Subcutaneous adipose tissue (tissue), 4 donors: ENCODE data around the gene IFNL2. TPM values are rescaled to one million over a fixed set of nuclear protein-coding genes. Genes with fewer than 3 reads are reported as not detected.

Experiments
- total RNA-seq, 4 donors: library from RNA; depleted of rRNA; stranded (reverse); fragments of >200 nt; gene quantifications; one replicate each; pipeline ENCODE4 v1.1.0, GENCODE V29; 2016
- TF ChIP-seq, protein P1 (sequence below): fragments of 450-650 bp; IDR thresholded peaks from one replicate; pipeline ENCODE4 v1.5.1; 2016; ENCODE audit warnings: low read depth, mild to moderate bottlenecking, control low read depth, antibody characterized with exemption, moderate library complexity

Gene IFNL2
- total RNA-seq, 4 donors from 2014 or later: not detected

DNA sequence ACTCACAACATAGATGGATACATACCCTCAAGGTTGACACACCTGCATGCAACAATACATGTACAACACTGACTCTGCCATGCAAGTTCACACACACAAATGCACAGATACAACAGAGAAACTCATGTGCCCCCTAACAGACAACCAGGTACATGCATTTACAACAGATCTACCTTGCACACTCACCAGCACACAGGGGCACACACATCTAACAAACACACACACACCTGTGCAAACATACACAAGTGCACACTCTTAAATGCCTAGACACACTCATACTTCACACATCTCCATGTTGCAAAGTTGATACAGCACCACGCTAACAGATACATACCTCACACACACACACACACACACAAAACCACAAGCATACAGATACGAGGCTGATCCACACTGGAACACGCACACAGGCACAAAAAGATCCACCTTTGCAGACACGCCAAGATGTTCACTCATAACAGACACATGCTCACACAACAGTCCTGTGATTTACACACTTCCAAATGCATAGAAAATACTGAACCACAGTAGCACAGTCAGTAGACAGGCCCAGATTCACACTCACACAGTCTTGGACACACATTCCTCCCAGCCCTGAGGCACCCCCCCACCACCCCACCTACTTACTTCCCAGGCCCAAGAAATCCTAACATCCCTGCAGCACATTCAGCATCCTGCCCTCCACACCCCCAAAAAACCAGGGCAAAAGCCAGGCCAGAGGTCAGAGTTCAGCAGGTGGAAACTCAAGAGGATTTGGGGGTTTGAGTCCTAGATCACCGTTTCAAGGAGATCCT is 51.1 kb downstream of the IFNL2 start:
- TF ChIP-seq, protein P1, sequence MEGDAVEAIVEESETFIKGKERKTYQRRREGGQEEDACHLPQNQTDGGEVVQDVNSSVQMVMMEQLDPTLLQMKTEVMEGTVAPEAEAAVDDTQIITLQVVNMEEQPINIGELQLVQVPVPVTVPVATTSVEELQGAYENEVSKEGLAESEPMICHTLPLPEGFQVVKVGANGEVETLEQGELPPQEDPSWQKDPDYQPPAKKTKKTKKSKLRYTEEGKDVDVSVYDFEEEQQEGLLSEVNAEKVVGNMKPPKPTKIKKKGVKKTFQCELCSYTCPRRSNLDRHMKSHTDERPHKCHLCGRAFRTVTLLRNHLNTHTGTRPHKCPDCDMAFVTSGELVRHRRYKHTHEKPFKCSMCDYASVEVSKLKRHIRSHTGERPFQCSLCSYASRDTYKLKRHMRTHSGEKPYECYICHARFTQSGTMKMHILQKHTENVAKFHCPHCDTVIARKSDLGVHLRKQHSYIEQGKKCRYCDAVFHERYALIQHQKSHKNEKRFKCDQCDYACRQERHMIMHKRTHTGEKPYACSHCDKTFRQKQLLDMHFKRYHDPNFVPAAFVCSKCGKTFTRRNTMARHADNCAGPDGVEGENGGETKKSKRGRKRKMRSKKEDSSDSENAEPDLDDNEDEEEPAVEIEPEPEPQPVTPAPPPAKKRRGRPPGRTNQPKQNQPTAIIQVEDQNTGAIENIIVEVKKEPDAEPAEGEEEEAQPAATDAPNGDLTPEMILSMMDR: no peak

Other genes starting within 250 kb of the IFNL2 start
- gene FBXO27, start 235.8 kb upstream of the IFNL2 start, total RNA-seq: 10 to 100 TPM in 2 of 4 donors, 1 to 10 TPM in 2; 5.4 to 20.5 (median 8.7) TPM
- gene ACP7, start 184.0 kb upstream of the IFNL2 start, total RNA-seq: not detected
- 1 to 10 TPM; 4.0 to 4.8 (median 4.6) TPM for gene PAK4, start 142.6 kb upstream of the IFNL2 start, total RNA-seq
- not detected for gene NCCRP1, start 71.4 kb upstream of the IFNL2 start, total RNA-seq
- not detected for gene SYCN, start 64.1 kb upstream of the IFNL2 start, total RNA-seq
- gene IFNL3, start 23.4 kb upstream of the IFNL2 start, total RNA-seq: not detected
- gene IFNL4, start 19.5 kb upstream of the IFNL2 start, total RNA-seq: not detected
- gene IFNL1, start 28.0 kb downstream of the IFNL2 start, total RNA-seq: not detected
- 1 to 10 TPM in 1 of 4 donors, under 1 TPM in 3; 0.33 to 1.0 (median 0.82) TPM for gene LRFN1, start 52.5 kb downstream of the IFNL2 start, total RNA-seq
- 10 to 100 TPM; 33.9 to 75.1 (median 43.2) TPM for gene GMFG, start 67.6 kb downstream of the IFNL2 start, total RNA-seq
- gene SAMD4B, start 74.0 kb downstream of the IFNL2 start, total RNA-seq: 10 to 100 TPM; 45.9 to 83.8 (median 49.4) TPM
- 10 to 100 TPM; 24.3 to 32.4 (median 30.2) TPM for gene PAF1, start 122.7 kb downstream of the IFNL2 start, total RNA-seq
- 10 to 100 TPM; 23.1 to 28.9 (median 26.4) TPM for gene MED29, start 123.0 kb downstream of the IFNL2 start, total RNA-seq
- gene ZFP36, start 138.5 kb downstream of the IFNL2 start, total RNA-seq: 100 to 1,000 TPM in 2 of 4 donors, 10 to 100 TPM in 2; 76.9 to 156 (median 95.5) TPM
- 10 to 100 TPM in 2 of 4 donors, 1 to 10 TPM in 2; 7.9 to 19.4 (median 10.0) TPM for gene PLEKHG2, start 144.3 kb downstream of the IFNL2 start, total RNA-seq
- 1,000 to 10,000 TPM; 1,086 to 2,005 (median 1,454) TPM for gene RPS16, start 167.6 kb downstream of the IFNL2 start, total RNA-seq
- 10 to 100 TPM; 41.7 to 87.4 (median 59.6) TPM for gene SUPT5H, start 177.2 kb downstream of the IFNL2 start, total RNA-seq
- gene TIMM50, start 212.4 kb downstream of the IFNL2 start, total RNA-seq: 10 to 100 TPM; 31.9 to 50.1 (median 38.6) TPM
- not detected for gene DLL3, start 230.6 kb downstream of the IFNL2 start, total RNA-seq
- gene SELENOV, start 246.7 kb downstream of the IFNL2 start, total RNA-seq: not detected